HG03064 (cell line): ENCODE measurements around the gene ELOVL1.
"Not testable (repeated sequence)": the region's sequence is repeated elsewhere in the genome, so short reads cannot be mapped to it uniquely, and the experiment has no call there.

Experiments used
- ATAC-seq: cut with Tn5 transposase; IDR thresholded peaks from one replicate; pipeline ENCODE4 v1.9.1; 2021; ENCODE audit warnings: low read depth; ENCODE audit not compliant: unreplicated experiment

Gene ELOVL1

DNA sequence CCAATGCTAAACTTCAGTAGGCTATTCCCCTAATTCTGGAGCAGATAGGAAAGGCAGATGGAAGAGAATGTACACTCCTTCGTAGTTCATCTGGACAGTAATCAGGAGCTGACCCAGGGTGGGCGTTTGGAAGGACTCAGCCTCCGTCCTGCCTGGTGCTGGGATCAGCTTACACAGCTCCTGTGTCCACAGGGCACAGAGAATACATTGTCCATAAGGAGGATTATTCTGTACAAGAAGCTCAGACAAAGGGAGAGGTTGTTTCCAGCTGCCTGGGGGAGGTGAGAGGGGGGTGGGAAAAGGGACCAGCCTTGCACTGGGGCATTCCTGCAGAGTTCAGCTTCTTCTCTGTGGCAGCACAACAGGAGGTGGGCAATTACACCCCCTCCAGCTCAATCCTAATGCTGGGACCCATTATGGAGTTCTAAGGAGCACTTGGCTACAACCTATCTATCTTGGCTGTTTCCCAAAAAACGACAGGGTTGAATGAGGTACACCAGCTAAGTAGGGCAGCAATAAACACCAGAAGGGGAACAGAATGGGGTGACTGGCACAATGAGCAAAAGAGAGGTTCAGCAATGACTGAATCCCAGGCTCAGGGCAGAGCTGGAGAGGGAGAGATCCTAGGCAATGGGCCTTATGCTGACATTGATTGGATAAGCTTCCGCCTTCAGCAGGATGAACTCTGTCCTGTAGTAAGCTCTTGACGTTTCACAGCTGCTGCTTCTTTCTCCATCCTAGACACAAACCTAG lies 14.4 kb upstream of the ELOVL1 start:
- ATAC-seq = no peak

DNA sequence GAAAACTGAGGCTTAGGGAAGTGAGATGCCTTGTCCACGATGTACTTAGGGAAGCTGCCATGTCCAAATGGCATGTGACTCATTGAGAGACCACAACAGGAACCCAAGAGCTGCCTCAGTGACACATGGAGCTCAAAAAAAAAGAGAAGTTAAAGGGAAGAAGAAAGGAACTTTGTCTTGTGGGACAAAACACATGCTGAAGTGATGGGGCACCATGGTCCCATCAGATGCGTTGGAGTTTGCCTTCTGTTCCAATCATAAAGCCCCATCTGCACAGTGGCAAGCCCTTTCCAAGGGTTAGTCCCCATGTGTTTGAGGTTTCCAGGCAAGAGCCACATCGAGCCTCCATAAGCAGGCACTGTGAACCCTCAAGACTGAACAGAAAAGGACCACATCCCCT lies 13.8 kb upstream of the ELOVL1 start:
- no peak for ATAC-seq

DNA sequence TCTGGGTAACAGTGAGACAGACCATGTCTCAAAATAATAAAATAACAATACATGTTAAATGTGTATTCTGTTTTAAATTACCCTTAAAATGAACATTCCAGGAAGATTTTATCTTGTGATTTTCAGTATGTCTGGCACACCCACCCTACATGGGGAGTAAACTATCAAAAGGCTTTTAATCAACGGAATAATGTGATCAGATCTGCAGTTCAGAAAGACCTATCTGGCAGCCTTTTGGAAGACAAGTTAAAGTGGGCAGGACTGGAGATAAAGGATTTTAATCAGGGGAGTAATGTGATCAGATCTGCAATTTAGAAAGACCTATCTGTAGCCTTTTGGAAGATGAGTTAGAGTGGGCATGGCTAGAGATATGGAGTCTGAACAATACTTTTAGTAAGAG lies 11.7 kb upstream of the ELOVL1 start:
- no peak for ATAC-seq

DNA sequence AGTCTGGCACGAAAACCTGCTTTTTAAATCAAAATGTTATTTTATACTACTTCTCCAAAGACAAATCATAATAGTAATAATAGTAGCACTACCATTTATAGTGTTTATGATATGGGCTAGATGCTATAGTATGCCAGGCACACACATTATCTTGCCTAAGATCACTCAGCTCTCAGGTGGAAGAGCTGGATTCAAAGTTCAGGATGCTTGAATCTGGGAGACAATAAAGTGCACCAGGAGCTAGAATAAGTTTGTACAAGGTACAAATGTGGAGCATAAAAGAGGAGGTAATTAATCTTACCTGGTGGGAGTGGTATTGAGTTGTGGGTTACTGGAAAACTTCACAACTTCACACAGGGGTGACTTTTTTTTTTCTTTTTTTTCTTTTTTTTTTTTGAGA lies 10.0 kb upstream of the ELOVL1 start:
- no peak for ATAC-seq

DNA sequence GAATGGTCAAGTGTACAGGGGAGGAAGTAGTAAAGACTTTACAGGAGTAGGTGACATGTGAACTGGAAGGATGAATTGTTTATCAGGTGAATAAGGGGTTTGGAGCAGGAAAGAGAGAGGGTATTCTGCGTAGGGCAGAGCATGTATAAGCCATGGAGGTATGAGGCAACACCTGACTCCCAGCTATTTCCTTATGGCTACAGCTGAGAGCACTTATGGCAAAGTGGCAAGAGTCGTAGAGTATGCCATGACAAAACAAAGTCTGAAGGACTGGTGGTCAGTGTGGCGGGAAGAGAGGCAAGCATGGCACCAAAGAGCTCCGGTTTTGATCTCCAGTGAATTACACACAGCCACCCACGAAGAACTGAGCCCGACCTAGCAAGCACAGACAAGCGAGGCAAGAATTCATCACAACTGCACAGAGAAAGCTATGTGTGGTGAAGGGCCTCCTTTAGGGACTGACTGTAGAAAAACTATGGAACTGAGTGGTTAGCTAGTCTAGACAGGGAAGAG lies 9.0 kb upstream of the ELOVL1 start:
- no peak for ATAC-seq

DNA sequence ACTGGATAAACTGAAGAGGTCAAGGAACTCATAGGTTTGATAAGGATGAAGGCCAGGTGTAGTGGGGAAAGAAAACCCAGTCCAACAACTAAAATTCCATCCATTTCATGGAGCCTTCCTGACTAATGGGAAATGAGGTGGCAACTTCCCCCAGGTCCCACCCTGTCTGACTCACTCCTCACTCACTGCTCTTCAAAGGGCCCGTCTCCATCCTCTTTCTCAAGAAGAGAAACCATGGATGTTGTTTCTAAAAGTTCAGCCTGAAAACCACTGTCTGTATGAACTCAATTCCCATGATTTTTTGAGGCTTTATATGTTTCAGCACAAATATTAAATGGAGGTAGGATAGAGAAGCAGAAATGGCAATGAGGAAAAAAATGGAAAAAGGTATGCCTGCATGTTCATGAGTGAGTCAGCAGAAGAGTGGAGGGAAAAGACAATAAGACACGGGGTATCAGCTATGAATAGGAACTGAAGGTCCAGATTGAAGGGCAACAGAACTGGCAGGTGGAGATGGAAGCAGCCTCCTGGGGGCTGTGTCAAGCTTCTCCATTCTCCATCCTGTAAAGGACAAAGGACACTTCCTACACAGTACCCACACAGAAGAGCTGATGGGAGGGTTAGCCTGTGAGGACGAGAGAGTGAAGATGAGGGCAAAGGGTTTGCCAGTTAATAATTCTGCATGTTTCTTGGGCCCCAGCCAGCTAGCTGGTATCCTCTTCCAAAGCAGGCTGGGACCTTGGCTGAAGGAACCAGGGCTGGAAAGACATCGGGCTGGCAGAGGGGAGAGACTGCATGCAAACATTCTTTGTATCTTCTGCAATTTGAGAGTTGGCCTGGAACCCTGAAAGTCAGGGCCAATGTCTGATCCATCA lies 5.5 kb upstream of the ELOVL1 start:
- ATAC-seq = no peak

DNA sequence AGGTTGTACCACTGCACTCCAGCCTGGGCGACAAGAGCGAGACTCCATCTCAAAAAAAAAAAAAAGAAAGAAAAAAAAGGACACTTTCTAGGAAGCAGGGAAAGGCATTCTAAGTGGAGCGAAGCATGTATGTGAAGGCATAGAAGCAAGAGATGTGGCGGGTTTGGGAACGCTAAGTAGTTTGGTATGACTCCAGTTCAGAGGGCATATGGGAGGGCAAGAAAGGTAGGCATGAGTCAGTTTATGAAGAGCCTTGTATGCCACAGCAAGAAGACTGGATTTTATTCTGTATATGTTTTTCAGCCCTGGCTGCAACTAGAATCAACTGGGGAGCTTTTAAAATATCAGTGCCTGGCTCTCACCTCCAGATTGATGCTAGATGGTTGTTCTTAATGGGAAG lies 4.4 kb upstream of the ELOVL1 start:
- no peak for ATAC-seq

DNA sequence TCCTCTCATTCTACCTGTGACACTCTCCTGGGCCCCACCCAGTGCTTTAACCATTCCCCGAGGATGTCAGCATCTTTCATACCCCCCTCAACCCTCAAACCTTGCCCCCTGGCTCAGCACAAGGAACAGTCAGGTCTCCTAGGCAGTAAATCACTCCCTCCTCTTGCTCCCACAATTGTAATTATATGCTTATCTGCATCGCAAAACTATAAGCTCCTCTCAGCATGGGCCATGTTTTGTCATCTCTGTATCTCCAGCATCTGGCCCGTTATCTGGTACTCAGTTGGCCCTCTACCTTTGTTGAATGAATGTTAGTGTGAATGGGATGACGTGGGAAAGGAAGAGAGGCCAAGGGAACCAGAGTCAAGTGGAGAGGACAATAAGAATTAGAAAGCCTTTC lies 2.8 kb upstream of the ELOVL1 start:
- no peak for ATAC-seq

DNA sequence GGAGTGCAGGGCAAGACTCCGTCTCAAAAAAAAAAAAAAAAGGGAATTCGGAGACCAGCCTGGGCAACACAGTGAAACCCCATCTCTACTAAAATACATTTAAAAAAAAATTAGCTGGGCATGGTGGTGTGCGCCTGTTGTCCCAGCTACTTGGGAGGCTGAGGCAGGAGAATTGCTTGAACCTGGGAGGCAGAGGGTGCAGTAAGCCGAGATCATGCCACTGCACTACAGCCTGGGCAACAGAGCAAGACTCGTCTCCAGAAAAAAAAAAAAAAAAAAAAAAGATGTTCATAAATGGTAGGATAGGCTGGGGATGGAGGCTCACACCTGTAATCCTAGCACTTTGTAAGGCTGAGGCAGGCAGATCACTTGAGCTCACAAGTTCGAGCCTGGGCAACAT lies 2.0 kb upstream of the ELOVL1 start:
- not testable (repeated sequence) for ATAC-seq

DNA sequence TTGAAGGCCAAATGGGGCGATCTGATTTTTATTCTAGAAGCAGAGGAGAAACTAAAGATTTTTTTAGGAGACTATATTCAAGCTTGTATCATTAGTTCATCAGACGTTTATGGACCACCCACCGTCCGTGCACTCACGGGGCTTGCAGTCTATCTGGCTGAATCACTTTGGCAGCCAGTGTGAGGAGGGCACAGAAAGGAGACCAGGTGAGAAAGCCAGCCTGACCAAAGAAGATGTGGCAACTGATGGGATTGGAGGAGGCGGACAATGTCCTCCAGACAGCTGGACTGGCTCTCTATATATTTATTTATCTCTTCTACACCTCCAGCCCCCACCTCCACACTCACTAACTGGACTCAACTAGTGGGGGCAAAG lies 822 bp upstream of the ELOVL1 start:
- ATAC-seq = no peak

DNA sequence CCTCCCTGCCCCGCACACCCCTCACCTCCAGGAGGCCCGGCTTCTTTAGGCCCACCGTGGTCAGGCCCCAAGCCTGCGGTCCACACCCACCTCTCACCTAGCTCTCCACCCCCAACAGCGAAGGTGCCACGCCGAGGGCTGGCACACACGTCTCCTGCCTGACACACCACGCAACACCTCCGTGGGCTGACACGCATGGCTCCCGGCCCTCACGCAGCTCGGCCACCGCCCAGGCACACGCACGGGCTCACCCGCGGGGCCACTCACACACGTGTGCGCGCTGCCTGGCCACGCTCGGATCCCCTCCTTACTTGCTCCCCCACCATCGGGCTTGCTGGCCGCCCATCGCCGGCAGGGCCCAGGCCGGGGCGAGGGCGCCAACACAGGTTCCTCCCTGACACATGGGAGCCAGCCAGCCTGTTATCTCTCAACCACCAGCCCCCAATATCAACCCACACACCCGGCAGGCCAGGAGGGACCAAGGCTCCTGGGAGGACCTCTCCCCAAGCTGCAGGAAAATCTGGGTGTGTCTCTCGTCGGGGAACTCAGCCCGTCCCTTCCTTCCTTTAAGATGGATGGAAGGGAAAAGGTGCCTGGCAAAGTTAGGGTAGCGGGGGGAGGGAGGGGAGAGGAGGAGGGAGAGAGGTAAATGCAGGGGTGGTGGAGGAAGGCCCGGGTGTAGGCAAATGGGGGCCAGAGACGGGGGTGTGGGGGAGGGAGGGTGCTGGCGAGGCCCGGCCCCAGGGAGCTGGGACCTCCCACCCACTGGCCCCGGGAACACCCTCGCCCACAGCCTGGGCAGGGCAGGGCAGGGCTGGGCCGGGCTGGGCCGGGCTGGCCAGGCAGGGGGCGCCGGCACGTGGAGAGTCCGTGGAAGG lies 546 bp downstream of the ELOVL1 start:
- ATAC-seq = peak; percentile 32

DNA sequence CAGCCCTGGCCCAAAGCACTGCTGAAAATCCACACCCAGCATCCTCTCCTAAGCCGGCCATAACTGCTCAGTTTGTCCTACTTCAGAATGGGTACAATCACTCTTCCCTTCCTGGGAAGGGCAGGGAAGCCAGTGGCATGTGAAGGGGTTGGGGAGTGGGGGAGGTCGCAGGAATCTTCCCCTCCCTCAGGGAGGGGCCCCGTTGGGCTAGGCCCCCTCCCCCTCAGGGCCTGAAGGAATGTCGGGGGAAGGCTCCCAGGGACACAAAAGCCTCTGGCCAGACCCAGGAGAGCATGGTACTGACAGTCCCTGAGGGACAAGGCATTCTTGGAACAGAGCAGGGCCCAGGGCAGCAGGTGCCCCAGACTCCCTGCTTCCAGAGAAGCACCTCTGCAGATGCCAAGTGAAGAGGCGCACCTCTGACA lies 1.2 kb downstream of the ELOVL1 start:
- ATAC-seq = no peak

DNA sequence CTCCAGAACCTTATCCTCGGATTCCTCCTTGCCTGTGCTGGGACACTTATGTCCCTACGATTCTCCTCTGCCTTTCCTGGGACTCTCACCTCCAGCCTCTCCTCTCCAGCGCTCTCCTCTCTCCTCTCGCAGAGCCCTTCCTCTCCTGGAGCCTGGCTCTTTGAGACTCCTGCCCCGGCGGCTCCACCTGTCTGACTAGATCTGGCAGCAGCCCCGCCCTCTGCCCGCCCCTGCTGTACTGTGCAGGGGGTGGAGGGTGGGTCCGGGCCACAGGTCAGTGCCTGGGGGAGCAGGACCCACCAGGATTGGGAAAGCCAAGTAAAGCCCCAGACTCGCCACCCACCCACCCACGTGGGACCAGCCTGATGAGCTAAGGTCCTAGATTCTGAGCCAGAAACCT lies 1.6 kb downstream of the ELOVL1 start:
- no peak for ATAC-seq

DNA sequence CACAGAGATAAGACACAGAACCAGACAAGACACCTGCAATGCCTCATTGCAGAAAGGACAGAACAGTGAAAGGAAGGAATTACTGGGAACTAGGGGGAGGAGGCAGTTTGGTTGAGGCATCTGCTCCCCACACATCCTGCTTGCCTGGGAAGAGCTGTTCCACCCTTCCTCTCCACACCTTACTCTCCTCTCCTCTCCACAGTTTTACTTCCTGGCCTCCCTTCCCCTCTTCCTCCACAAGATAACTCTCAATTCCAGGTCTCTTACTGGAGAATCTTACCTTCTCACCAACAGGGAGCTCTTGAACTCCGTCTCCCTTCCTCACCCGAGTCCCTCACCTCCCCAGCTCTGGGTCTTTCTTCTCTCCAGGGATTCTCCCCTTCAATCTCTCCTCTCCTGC lies 2.1 kb downstream of the ELOVL1 start:
- no peak for ATAC-seq

DNA sequence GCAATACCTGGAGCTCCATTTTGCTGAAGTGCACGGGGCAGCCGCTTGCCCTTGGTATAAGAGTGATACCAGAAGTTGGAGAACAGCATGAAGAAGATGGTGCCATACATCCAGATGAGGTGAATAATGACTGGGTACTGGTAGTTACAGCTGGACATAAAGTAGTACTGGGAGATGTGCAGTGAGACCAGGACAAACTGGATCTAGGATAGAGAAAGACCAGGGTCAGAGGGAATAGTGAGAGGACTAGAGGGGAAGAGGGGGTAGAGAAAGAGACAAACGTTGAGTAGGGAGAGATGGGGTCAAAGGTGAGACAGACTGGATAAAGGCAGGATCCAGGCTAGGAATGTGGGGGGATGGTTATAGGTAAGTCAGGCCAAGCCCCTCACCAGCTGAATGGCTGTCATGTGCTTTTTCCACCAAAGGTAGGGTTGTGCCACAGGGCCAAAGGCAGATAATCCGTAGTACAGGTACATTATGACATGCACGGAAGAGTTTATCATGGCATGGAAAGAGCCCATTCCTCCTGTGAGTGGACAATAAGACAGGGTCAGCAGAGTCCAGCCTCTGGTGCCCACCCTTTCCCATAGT lies 3.8 kb downstream of the ELOVL1 start:
- no peak for ATAC-seq

DNA sequence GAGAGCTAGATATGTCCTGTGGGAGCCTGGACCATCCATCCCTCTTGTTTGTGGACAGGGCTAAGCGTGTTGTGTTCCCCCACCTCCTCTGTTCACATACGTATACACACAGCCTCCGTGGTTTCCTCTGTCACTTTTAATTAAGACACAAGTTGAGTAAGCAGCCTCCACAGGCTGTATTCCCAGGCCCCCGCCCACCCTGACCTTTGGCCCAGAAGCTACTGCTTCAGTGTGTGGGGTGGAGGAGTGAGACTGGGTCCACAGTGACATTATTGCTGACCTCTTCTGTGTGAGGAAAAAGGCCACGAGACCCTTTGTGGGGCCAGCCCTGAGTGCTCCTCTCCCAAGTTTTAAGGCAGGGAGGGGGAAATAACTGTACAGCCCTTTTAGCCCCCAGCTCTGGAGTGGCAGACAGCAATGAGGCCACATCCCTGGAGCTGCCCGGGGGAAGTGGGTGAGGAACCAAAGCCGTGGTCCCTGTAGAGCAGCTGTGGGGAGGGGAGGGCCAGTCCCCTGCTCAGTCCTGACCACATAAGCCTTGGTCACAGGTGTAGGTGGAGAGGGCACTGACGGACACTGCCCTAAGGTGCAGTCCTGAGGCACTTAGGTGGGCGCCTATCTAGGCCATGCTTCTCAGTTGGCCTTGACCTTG lies 4.4 kb downstream of the ELOVL1 start:
- no peak for ATAC-seq

DNA sequence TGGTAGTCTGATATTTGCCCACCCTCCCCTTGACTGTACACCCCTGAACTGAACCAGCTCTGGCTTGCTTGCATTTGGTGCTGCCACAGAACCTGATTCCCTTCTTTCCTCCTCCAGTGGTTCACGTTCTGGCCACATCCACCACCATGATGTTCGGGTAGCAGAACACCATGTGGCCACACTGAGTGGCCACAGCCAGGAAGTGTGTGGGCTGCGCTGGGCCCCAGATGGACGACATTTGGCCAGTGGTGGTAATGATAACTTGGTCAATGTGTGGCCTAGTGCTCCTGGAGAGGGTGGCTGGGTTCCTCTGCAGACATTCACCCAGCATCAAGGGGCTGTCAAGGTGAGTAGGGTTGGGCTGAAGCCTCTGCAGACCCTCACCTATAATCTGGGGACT lies 7.2 kb downstream of the ELOVL1 start:
- no peak for ATAC-seq

DNA sequence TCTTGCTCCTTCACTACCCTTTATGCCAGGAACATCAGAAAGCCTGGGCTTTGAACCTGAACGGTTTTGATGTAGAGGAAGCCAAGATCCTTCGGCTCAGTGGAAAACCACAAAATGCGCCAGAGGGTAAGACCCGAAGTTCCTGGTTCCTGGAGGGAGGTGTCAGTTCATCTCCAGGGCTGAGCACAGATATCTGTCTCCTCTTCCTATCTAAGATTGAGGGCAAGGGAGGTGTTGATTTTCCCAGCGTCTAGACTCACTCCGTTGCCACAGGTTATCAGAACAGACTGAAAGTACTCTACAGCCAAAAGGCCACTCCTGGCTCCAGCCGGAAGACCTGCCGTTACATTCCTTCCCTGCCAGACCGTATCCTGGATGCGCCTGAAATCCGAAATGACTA lies 8.1 kb downstream of the ELOVL1 start:
- ATAC-seq = no peak

DNA sequence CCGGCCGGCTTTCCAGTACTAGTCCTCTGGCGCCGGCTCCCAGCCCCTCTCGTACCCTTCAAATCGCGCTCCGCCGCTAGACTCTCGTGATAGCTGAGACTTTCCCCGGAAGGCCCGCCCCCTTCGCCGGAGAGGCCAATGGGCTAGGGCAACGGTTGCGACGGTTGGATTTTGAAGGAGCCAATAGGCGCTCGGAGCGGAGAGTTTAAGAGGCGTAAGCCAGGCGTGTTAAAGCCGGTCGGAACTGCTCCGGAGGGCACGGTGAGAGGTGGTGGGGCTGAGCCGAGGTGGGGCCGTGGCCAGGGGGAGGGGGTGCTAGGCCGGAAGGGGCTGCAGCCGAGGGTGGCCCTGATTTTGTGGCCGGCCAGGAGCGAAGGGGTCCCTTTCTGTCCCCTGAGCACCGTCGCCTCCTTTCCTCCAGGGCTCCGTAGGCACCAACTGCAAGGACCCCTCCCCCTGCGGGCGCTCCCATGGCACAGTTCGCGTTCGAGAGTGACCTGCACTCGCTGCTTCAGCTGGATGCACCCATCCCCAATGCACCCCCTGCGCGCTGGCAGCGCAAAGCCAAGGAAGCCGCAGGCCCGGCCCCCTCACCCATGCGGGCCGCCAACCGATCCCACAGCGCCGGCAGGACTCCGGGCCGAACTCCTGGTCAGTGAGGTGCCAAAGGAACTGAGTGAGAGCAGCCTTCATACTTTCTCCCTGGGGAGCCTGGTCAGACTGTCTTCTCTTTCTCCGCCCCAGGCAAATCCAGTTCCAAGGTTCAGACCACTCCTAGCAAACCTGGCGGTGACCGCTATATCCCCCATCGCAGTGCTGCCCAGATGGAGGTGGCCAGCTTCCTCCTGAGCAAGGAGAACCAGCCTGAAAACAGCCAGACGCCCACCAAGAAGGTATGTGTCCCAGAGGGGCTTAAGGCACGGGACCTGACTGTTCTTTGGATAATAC lies 8.8 kb downstream of the ELOVL1 start, which contains the start of gene CDC20:
Gene CDC20 (plus strand): TSS at position 236 of the 948 bp plus-strand sequence. CDS start 235 bp downstream, at position 471.
- ATAC-seq = peak; percentile 94
